K562 (cell line): ENCODE results near the gene CBY2.

Experiments used
- HDAC3 ChIP-seq: fragments of 450-650 bp; IDR thresholded peaks from 2 replicates; pipeline ENCODE4 v1.6.1; 2018; ENCODE audit warnings: borderline replicate concordance, mild to moderate bottlenecking, moderate library complexity; ENCODE audit not compliant: partially characterized antibody
- TF ChIP-seq, protein P1 (sequence below), 2 experiments: fragments of 450-650 bp in 1 of 2; sonication (generic) in 1 of 2; formaldehyde crosslinking; conservative IDR thresholded peaks; 2 replicates each; pipeline versions ENCODE4 v1.4.0 to v1.8.1; 2020 to 2022; ENCODE audit warnings: mild to moderate bottlenecking in 1 of 2, missing genetic modification reagents in 1 of 2
- TF ChIP-seq, protein P2 (sequence below): fragments of 250-450 bp; sonication (Bioruptor Pico); IDR thresholded peaks from 2 replicates; pipeline ENCODE4 v1.5.0; 2022; ENCODE audit warnings: mild to moderate bottlenecking

DNA sequence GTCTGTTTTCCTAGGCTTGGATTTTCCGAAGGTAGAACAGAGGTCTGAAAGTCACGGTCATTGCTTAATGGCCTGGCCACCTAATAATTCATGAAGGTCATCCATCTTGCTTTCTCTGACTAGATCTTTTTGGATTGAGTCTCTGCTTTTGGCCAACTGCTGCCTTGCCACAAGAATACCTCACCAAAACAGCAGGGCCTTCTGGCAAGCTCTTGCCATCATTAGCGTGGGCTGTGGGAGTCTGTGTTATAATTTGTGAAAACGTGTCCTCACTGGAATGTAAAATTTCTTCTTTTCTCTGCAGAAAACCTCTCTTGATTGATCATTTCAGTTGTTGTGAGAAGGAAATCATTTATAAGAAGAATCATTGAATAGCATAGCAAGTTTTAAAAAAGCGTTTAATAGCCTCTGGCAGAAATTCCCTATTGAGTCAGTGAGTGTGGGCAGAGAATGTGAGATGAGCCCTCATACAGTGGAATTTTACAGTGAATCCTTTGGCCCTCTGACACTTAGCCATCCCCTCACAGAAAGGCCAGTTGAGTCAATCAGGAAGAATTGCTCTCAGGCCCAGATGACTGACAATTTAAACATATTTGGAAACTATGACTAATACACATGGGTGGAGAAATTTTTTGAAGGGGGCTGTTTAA, 43.4 kb upstream of the CBY2 start:
- TF ChIP-seq, protein P1, sequence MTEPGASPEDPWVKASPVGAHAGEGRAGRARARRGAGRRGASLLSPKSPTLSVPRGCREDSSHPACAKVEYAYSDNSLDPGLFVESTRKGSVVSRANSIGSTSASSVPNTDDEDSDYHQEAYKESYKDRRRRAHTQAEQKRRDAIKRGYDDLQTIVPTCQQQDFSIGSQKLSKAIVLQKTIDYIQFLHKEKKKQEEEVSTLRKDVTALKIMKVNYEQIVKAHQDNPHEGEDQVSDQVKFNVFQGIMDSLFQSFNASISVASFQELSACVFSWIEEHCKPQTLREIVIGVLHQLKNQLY (CRISPR knock-in tag; conservative IDR thresholded peaks at IDR 0.05) = no peak
- TF ChIP-seq HDAC3 = no peak
- TF ChIP-seq, protein P2, sequence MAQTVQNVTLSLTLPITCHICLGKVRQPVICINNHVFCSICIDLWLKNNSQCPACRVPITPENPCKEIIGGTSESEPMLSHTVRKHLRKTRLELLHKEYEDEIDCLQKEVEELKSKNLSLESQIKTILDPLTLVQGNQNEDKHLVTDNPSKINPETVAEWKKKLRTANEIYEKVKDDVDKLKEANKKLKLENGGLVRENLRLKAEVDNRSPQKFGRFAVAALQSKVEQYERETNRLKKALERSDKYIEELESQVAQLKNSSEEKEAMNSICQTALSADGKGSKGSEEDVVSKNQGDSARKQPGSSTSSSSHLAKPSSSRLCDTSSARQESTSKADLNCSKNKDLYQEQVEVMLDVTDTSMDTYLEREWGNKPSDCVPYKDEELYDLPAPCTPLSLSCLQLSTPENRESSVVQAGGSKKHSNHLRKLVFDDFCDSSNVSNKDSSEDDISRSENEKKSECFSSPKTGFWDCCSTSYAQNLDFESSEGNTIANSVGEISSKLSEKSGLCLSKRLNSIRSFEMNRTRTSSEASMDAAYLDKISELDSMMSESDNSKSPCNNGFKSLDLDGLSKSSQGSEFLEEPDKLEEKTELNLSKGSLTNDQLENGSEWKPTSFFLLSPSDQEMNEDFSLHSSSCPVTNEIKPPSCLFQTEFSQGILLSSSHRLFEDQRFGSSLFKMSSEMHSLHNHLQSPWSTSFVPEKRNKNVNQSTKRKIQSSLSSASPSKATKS (CRISPR knock-in tag) = no peak
